ENCODE data around the gene TEX9. TPM values are rescaled to one million over a fixed set of nuclear protein-coding genes. Genes with fewer than 3 reads are reported as not detected.

TEX9 gene
- total RNA-seq, 1 donor from 2014 or later = 9.2 TPM

DNA sequence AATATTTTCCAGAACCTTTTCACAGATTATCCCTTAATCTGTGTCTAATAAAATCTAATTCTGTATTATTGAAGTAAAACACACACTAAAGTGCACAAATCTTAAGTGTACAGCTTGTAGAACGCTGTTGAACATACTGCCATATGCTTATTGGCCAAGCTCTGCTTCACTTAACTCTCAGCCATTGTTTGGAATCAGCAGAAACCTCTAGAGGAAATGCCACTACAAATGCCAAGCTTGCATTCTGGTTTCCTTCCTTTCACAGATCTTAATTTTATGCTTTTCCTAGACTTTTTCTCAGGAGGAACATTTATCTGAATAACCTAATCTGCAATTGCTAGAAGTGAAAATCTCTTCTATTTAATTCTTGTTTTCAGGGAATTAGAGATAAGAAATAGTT is 89.6 kb downstream of the TEX9 start:
- no peak for ATAC-seq

DNA sequence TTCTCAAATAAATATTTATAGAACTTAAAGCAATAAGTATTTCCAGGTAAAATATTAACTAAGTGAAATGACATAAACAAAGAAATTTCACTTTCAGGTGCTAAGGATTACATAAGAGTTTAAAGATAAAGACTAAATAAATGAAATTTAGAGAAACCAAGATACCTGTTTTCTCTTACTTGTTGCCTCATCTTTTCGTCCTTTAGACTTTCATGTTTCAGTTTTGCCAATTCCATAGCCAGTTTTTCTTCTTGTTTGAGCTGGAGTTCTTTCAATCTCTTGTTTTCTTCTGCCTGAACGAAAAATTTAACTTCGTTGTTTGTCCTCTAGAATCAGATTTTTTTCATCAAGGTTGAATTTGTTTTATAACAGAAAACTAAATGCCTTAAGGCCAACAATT is 91.0 kb downstream of the TEX9 start:
- no peak for ATAC-seq

DNA sequence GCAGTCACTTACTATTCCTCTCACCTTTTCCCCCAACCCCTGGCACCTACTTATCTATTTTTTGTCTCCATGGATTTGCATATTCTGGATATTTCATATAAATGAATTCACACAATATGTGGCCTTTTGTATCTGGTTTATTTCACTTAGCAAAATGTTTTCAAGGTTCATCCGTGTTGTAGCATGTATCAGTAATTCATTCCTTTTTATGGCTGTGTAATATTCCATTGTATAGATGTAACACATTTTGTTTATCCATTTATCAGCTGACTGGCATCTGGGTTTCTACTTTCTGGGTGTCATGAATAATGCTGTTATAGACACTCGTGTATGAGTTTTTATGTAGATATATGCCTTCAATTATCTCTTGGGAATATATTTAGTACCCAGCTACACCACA is 93.9 kb downstream of the TEX9 start:
- ATAC-seq = no peak

DNA sequence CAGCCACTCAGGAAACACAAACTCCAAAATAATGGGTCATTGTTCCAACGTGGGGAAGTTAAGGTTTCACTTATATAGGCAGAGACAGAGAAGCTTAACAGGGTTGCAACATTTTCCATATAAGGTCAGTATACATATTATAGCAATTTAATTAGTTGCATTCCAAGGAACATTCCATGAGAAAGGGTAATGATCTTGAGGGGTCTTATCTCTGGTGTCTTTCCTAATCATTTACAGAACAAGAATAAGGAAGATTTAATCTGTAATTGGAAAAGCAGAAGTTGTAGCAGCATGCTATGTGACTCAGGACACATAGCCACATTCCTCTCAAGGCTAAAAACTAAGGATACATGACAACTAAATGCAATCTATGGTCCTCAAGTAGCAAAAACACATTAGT is 94.8 kb downstream of the TEX9 start:
- no peak for ATAC-seq

GRCh38 chr15:56460947-56461346 is 95.7 kb downstream of the TEX9 start:
- ATAC-seq = no peak

GRCh38 chr15:56464893-56465520 is 99.8 kb downstream of the TEX9 start, which contains the start of gene MNS1:
Gene MNS1 (minus strand): TSS chr15:56465137. CDS start chr15:56464972, 165 bp downstream.
- peak; percentile 100 for ATAC-seq

DNA sequence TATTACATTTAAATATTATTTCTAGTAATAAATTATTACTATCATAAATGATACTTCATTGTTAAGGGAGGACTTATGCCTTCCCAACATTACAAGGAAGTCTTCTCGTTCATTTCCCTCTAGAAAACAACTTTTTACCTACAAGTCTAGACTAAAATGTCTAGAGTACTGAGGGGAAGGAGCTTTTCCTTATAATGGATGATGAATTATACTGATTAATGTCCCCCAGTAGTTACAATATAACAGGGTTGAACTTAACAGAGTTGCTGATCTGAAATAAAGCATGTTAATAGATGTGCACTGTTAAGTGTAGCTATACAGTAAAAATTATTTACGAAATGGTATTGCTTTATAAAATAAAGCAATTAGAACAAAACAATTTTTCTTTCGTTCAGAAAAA is 102.4 kb downstream of the TEX9 start:
- no peak for ATAC-seq

GRCh38 chr15:56468401-56468800 is 103.2 kb downstream of the TEX9 start:
- ATAC-seq = no peak

- ATAC-seq = no peak
Observed at GRCh38 chr15:56469483-56469882, 104.3 kb downstream of the TEX9 start.

DNA sequence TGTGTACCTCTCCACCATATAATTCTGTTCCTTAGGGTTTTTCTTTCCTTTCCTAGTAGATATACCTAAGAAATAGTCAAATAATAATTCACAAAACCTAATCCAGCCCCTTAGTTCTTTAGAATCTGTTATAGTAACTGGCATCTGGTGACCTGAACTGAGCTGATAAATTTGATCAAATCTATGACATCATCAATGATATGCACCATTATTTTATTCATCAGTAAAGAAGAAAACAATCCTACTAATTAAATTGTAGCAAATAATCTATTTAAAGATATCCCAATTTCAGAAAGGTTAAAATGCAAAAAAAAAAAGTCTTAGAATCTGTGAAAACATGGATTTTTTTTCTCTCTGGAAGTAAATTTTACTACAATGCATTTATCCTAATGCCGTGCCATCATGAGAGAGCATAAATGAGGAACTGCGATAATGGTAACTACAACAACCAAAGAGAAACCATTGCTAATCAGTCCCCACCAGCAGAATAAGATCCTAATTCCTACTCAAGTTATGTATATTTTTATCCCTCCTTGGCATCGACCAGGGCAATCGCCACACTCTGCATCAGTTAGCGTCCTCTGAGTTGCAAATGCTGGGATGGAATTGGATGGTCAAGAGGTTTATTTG is 106.3 kb downstream of the TEX9 start:
- ATAC-seq = no peak

GRCh38 chr15:56472278-56472677 is 107.1 kb downstream of the TEX9 start:
- no peak for ATAC-seq

DNA sequence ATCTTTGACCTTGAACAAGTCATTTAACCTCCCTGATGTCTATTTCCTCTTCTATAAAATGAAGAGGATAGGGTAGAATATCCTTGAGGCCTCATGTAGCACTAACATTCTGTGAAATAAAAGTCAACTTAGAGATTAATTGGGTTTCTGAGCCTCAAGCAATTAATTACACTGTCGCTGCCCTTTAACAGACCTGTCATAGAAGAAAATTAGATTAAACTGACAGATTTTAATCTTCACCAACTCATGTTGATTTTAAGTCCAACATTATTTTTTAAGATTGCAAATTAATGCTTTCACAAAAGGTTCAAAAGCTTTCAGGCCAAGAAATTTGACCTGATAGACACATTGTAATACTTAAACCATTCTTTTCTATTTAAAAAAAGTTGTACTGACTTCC is 107.8 kb downstream of the TEX9 start:
- no peak for ATAC-seq

DNA sequence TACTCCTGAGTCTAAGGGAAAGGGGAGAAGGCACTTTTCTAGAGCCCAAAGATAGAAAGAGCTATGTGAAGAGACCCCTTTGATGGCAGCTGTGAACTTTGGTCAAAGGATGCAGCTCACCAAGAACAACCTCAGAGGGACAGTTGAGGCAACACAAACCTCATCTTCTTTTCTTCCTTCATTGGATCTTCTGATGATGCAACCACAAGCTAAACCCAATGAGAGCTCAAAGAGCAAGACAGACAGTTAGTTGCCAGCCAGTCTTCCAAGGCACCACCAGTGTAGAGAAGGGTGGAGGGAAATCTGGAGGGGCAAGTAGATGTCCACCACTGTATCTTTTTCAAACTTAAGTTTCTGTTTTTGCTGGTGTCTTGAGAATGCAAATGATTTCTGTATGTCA is 110.1 kb downstream of the TEX9 start:
- no peak for ATAC-seq

Other genes with a start within 250 kb of the TEX9 start
- 15.1 TPM for gene RFX7, start 121.5 kb upstream of the TEX9 start, total RNA-seq
- 2.4 TPM for gene MNS1, start 99.7 kb downstream of the TEX9 start, total RNA-seq